Testis (tissue), 3 donors: ENCODE measurements around the gene ALK. TPM values are rescaled to one million over a fixed set of nuclear protein-coding genes. Genes with fewer than 3 reads are reported as not detected.

Experiments used
- DNase-seq: peaks from one replicate; pipeline ENCODE4 v3.0.0-alpha.2; 2019
- H3K27ac ChIP-seq, 2 donors: fragments of 200-600 bp; sonication (generic); one replicate each; pipeline ENCODE4 v1.5.1; 2019
- H3K27me3 ChIP-seq: fragments of 200-600 bp; sonication (generic); one replicate; pipeline ENCODE4 v1.5.1; 2019
- H3K36me3 ChIP-seq: fragments of 200-600 bp; sonication (generic); one replicate; pipeline ENCODE4 v1.5.1; 2017; ENCODE audit warnings: low read depth; ENCODE audit errors: missing control alignments
- H3K4me1 ChIP-seq: fragments of 200-600 bp; sonication (generic); one replicate; pipeline ENCODE4 v1.5.1; 2019
- H3K4me3 ChIP-seq, 2 donors: fragments of 200-600 bp; sonication (generic); one replicate each; pipeline ENCODE4 v1.5.1; 2017 to 2019
- H3K9me3 ChIP-seq: fragments of 200-600 bp; sonication (generic); one replicate; pipeline ENCODE4 v1.5.1; 2017
- CTCF ChIP-seq, 3 experiments: fragments of 450-650 bp in 2 of 3; fragments of 200-600 bp in 1 of 3; sonication (generic) in 1 of 3; IDR thresholded peaks; one replicate each; pipeline ENCODE4 v1.5.1; 2016 to 2019; ENCODE audit warnings: antibody characterized with exemption in 3 of 3, mild to moderate bottlenecking in 2 of 3, moderate library complexity in 1 of 3
- POLR2A ChIP-seq: fragments of 450-650 bp; IDR thresholded peaks from one replicate; pipeline ENCODE4 v1.6.1; 2017; ENCODE audit warnings: antibody characterized with exemption, mild to moderate bottlenecking, moderate library complexity
- WGBS, 2 donors: methylation state at CpG; one replicate each; pipeline ENCODE4 v1.1.5; 2018; 5-methylcytosine and 5-hydroxymethylcytosine counted together
- intact Hi-C: fragments of 100-400 bp; cut with DNase I; formaldehyde crosslinking; loops from one replicate; pipeline ENCODE4 v1.15.1; 2023; ENCODE audit warnings: low total_unique reads
- polyA plus RNA-seq: library from polyadenylated mRNA; stranded (reverse); fragments of 350-450 nt; fragmentation: Illumina TruSeq; extraction: RNeasy Lipid Tissue Mini Kit (QIAGEN cat#74804); gene quantifications from one replicate; pipeline ENCODE4 v1.2.3, GENCODE V29; 2014; ENCODE audit warnings: low read depth, low replicate concordance; ENCODE audit not compliant: insufficient read depth
- total RNA-seq, 2 donors: library from RNA; depleted of rRNA; stranded (reverse); fragments of >200 nt; gene quantifications; one replicate each; pipeline ENCODE4 v1.2.3, GENCODE V29; 2016

Gene ALK
- total and polyA plus RNA-seq, 3 donors from 2014 or later = 2.1 to 3.8 (median 3.8) TPM

- no peaks in the 10 kb centered on the region for H3K4me1 ChIP-seq
- no peaks in the 10 kb centered on the region for H3K9me3 ChIP-seq
- no peaks in the 10 kb centered on the region for H3K36me3 ChIP-seq
- no peaks in the 10 kb centered on the region for H3K27me3 ChIP-seq
- intact Hi-C loops = no loop called here
- H3K4me3 ChIP-seq = no peak overlapping the region
- DNase-seq = no peak
- TF ChIP-seq POLR2A = no peak
- TF ChIP-seq CTCF (IDR thresholded peaks at IDR 0.05) = no peak
- no peak overlapping the region for H3K27ac ChIP-seq
- 93 to 96% methylated on average over 3 of the region's 3 CpGs for WGBS, 2 donors
These were observed 308.3 kb downstream of the ALK start for GRCh38 chr2:29613067-29613466.

GRCh38 chr2:29612568-29612967 is 308.8 kb downstream of the ALK start:
- Histone ChIP-seq H3K36me3 (no peaks in the 10 kb centered on the region), H3K27me3 (no peaks in the 10 kb centered on the region), H3K4me1 (no peaks in the 10 kb centered on the region), H3K27ac (no peak overlapping the region), H3K9me3 (no peaks in the 10 kb centered on the region), H3K4me3 (no peak overlapping the region)
- intact Hi-C loops = no loop called here
- WGBS, 2 donors = 93 to 95% methylated on average over 4 of the region's 4 CpGs
- no peak for TF ChIP-seq CTCF (IDR thresholded peaks at IDR 0.05)
- no peak for TF ChIP-seq POLR2A
- no peak for DNase-seq

GRCh38 chr2:29611850-29612249 is 309.5 kb downstream of the ALK start:
- WGBS, 2 donors = 88% methylated on average over 5 of the region's 5 CpGs
- no peak for DNase-seq
- no peaks in the 10 kb centered on the region for H3K4me1 ChIP-seq
- H3K27me3 ChIP-seq = no peaks in the 10 kb centered on the region
- no peaks in the 10 kb centered on the region for H3K36me3 ChIP-seq
- intact Hi-C loops = no loop called here
- H3K4me3 ChIP-seq = no peak overlapping the region
- TF ChIP-seq POLR2A (no peak), CTCF (IDR thresholded peaks at IDR 0.05) (no peak)
- no peaks in the 10 kb centered on the region for H3K9me3 ChIP-seq
- no peak overlapping the region for H3K27ac ChIP-seq

GRCh38 chr2:29611261-29611660 is 310.1 kb downstream of the ALK start:
- Histone ChIP-seq H3K27ac (no peak overlapping the region), H3K27me3 (no peaks in the 10 kb centered on the region), H3K4me1 (no peaks in the 10 kb centered on the region), H3K36me3 (no peaks in the 10 kb centered on the region), H3K9me3 (no peaks in the 10 kb centered on the region), H3K4me3 (no peak overlapping the region)
- no peak for DNase-seq
- no peak for TF ChIP-seq POLR2A
- no peak for TF ChIP-seq CTCF (IDR thresholded peaks at IDR 0.05)
- intact Hi-C loops = no loop called here
- 82 to 85% methylated on average over 2 of the region's 2 CpGs for WGBS, 2 donors

GRCh38 chr2:29610569-29610968 is 310.8 kb downstream of the ALK start:
- TF ChIP-seq POLR2A (no peak), CTCF (IDR thresholded peaks at IDR 0.05) (no peak)
- Histone ChIP-seq H3K4me3 (no peak overlapping the region), H3K27ac (no peak overlapping the region), H3K27me3 (no peaks in the 10 kb centered on the region), H3K36me3 (no peaks in the 10 kb centered on the region), H3K9me3 (no peaks in the 10 kb centered on the region), H3K4me1 (no peaks in the 10 kb centered on the region)
- intact Hi-C loops = no loop called here
- no peak for DNase-seq
- WGBS, 2 donors = 65 to 73% methylated on average over 3 of the region's 3 CpGs
